Keratinocyte (primary cell): Measurements from ENCODE around the gene MAN1C1. TPM values are rescaled to one million over a fixed set of nuclear protein-coding genes. Genes with fewer than 3 reads are reported as not detected.

Source experiments
- DNase-seq: peaks from one replicate; pipeline ENCODE4 v3.0.0-alpha.2; 2011; ENCODE audit warnings: low read depth, missing footprints, low spot score
- FAIRE-seq: peaks from 2 replicates; lab custom pipeline; 2011; peaks lifted over from hg19 to GRCh38; lab: Jason Lieb, UNC
- H2AFZ ChIP-seq: 2 replicates; pipeline ENCODE4 v1.6.0; 2012; ENCODE audit warnings: low read length, control low read depth, inconsistent platforms; ENCODE audit not compliant: control insufficient read depth
- H3K27ac ChIP-seq: 2 replicates; pipeline ENCODE4 v1.5.1; 2011; ENCODE audit warnings: low read length; ENCODE audit not compliant: control insufficient read depth, insufficient read depth
- H3K27me3 ChIP-seq: 3 replicates; pipeline ENCODE4 v1.6.0; 2011; ENCODE audit warnings: low read length; ENCODE audit not compliant: control insufficient read depth, insufficient read depth; ENCODE audit errors: extremely low read depth
- H3K36me3 ChIP-seq, 2 experiments: 2 replicates in 1 of 2; 3 replicates in 1 of 2; pipeline ENCODE4 v1.5.1; 2011; ENCODE audit warnings: low read length in 2 of 2, mild to moderate bottlenecking in 1 of 2; ENCODE audit not compliant: control insufficient read depth in 2 of 2, insufficient read depth in 2 of 2; ENCODE audit errors: extremely low read depth in 1 of 2
- H3K4me1 ChIP-seq: 3 replicates; pipeline ENCODE4 v1.5.1; 2011; ENCODE audit warnings: low read length; ENCODE audit not compliant: control insufficient read depth, insufficient read depth; ENCODE audit errors: extremely low read depth
- H3K4me2 ChIP-seq: 3 replicates; pipeline ENCODE4 v1.6.0; 2011; ENCODE audit warnings: low read depth, low read length; ENCODE audit not compliant: control insufficient read depth, insufficient read depth; ENCODE audit errors: extremely low read depth
- H3K4me3 ChIP-seq, 3 experiments: fragments of 200-600 bp in 1 of 3; sonication (generic) in 1 of 3; 2 replicates in 2 of 3; 3 replicates in 1 of 3; pipeline ENCODE4 v1.5.1; 2011 to 2016; ENCODE audit warnings: low read length in 3 of 3, mild to moderate bottlenecking in 3 of 3, control low read depth in 2 of 3, inconsistent platforms in 1 of 3, low read depth in 1 of 3, mixed read lengths in 1 of 3, mixed run types in 1 of 3, moderate library complexity in 1 of 3; ENCODE audit not compliant: control insufficient read depth in 2 of 3, insufficient read depth in 2 of 3; ENCODE audit errors: extremely low read depth in 1 of 3
- H3K79me2 ChIP-seq: 2 replicates; pipeline ENCODE4 v1.6.0; 2012; ENCODE audit warnings: low read length; ENCODE audit not compliant: control insufficient read depth, insufficient read depth
- H3K9ac ChIP-seq: 3 replicates; pipeline ENCODE4 v1.6.0; 2011; ENCODE audit warnings: low read length; ENCODE audit not compliant: control insufficient read depth, insufficient read depth; ENCODE audit errors: extremely low read depth
- H3K9me1 ChIP-seq: 3 replicates; pipeline ENCODE4 v1.6.0; 2011; ENCODE audit warnings: low read length; ENCODE audit not compliant: control insufficient read depth, insufficient read depth; ENCODE audit errors: extremely low read depth
- H3K9me3 ChIP-seq: 2 replicates; pipeline ENCODE4 v1.5.1; 2012; ENCODE audit warnings: low read depth, low read length; ENCODE audit not compliant: control insufficient read depth
- H4K20me1 ChIP-seq: 3 replicates; pipeline ENCODE4 v1.6.0; 2011; ENCODE audit warnings: low read length; ENCODE audit not compliant: control insufficient read depth, insufficient read depth; ENCODE audit errors: extremely low read depth
- CTCF ChIP-seq, 3 experiments: IDR thresholded peaks in 1 of 3; conservative IDR thresholded peaks in 1 of 3; optimal IDR thresholded peaks in 1 of 3; 2 replicates in 2 of 3; 3 replicates in 1 of 3; pipeline versions ENCODE3 to v1.5.1; 2011; ENCODE audit warnings: low read length in 3 of 3, mild to moderate bottlenecking in 3 of 3, moderate library complexity in 2 of 3, control low read depth in 1 of 3, inconsistent platforms in 1 of 3; ENCODE audit not compliant: insufficient read depth in 2 of 3; ENCODE audit errors: extremely low read depth in 1 of 3
- EZH2 ChIP-seq: IDR thresholded peaks from one replicate; pipeline ENCODE4 v1.6.1; 2012; ENCODE audit warnings: inconsistent platforms, mild to moderate bottlenecking, low read length, moderate library complexity
- dilution Hi-C: fragments of 300-500 bp; cut with MboI; formaldehyde crosslinking; loops from one replicate; pipeline ENCODE4 v1.7.0; 2020; ENCODE audit warnings: low sequenced_read_pairs; ENCODE audit not compliant: extremely low pct_ligation_motif_present
- polyA plus RNA-seq, 5 experiments: library from polyadenylated mRNA; depleted of rRNA in 3 of 5; stranded (reverse) in 3 of 5; stranded (forward) in 1 of 5; unstranded in 1 of 5; fragments of >200 nt; gene quantifications; 1 replicate in 1 of 5; 2 replicates in 3 of 5; 3 replicates in 1 of 5; pipeline versions ENCODE4 v1.2.1 to v1.2.3, GENCODE V29; 2011 to 2012; ENCODE audit warnings: missing spikeins in 2 of 5, low read depth in 1 of 5, low replicate concordance in 1 of 5

MAN1C1 gene
- polyA plus RNA-seq, 1 donor (not counting 4 experiments of a cell fraction or from before 2014, with no cell fraction given), result 0.07 TPM

- no peak overlapping the region for H3K4me3 ChIP-seq
- H3K4me1 ChIP-seq, result peaks cover 1% of the 10 kb centered on the region
- FAIRE-seq, result no peak
- no peaks in the 10 kb centered on the region for H4K20me1 ChIP-seq
- no peaks in the 10 kb centered on the region for H3K27me3 ChIP-seq
- DNase-seq, result no peak
- no peaks in the 10 kb centered on the region for H3K9me1 ChIP-seq
- no peaks in the 10 kb centered on the region for H3K36me3 ChIP-seq
- no peak overlapping the region for H3K9ac ChIP-seq
- H3K27ac ChIP-seq, result no peak overlapping the region
- dilution Hi-C loops, result no loop called here
- H3K79me2 ChIP-seq, result no peaks in the 10 kb centered on the region
- H2AFZ ChIP-seq, result no peak overlapping the region
- no peaks in the 10 kb centered on the region for H3K9me3 ChIP-seq
- no peak overlapping the region for H3K4me2 ChIP-seq
- TF ChIP-seq CTCF (optimal IDR thresholded peaks at IDR 0.05 in 1 of 3, IDR thresholded peaks at IDR 0.05 in 1 of 3, conservative IDR thresholded peaks at IDR 0.05 in 1 of 3; ENCODE audit: extremely low read depth in 1 of 3, insufficient read depth in 2 of 3, low read length in 3 of 3), result no peak
- TF ChIP-seq EZH2, result no peak
These were observed 97.4 kb downstream of the MAN1C1 start for GRCh38 chr1:25713961-25714360.

GRCh38 chr1:25714372-25714931 lies 97.9 kb downstream of the MAN1C1 start:
- Histone ChIP-seq H3K27me3 (no peaks in the 10 kb centered on the region), H3K4me2 (no peak overlapping the region), H3K27ac (no peak overlapping the region), H2AFZ (no peak overlapping the region), H3K36me3 (no peaks in the 10 kb centered on the region), H3K79me2 (no peaks in the 10 kb centered on the region), H3K4me1 (no peaks in the 10 kb centered on the region), H3K9ac (no peak overlapping the region), H4K20me1 (no peaks in the 10 kb centered on the region), H3K9me3 (no peaks in the 10 kb centered on the region), H3K9me1 (no peaks in the 10 kb centered on the region), H3K4me3 (no peak overlapping the region)
- dilution Hi-C loops, result no loop called here
- FAIRE-seq (no peak), DNase-seq (no peak)
- no peak for TF ChIP-seq EZH2
- TF ChIP-seq CTCF (optimal IDR thresholded peaks at IDR 0.05 in 1 of 3, IDR thresholded peaks at IDR 0.05 in 1 of 3, conservative IDR thresholded peaks at IDR 0.05 in 1 of 3; ENCODE audit: extremely low read depth in 1 of 3, insufficient read depth in 2 of 3, low read length in 3 of 3), result no peak
